Effector memory CD8-positive, alpha-beta T cell (primary cell): ENCODE results near the gene PWWP2B.

Source experiments
- ATAC-seq: fragments of 150-1000 bp; cut with Tn5 transposase; replicated peaks from 2 replicates; pipeline ENCODE4 v1.10.0; 2021; ENCODE audit warnings: mild to moderate bottlenecking, moderate library complexity
- DNase-seq, 3 experiments: peaks; one replicate each; pipeline ENCODE4 v3.0.0; 2021
- H3K27ac Mint-ChIP-seq, 2 donors: one replicate each; pipeline ENCODE4 v1.8.0; 2022; ENCODE audit warnings: mild to moderate bottlenecking in 2 of 2, mixed read lengths in 2 of 2, moderate library complexity in 2 of 2
- H3K27me3 Mint-ChIP-seq, 2 donors: one replicate each; pipeline ENCODE4 v1.8.0; 2022; ENCODE audit warnings: mixed read lengths in 2 of 2
- H3K36me3 Mint-ChIP-seq: one replicate; pipeline ENCODE4 v1.8.0; 2022; ENCODE audit warnings: mild to moderate bottlenecking, moderate library complexity, mixed read lengths; ENCODE audit not compliant: insufficient read depth
- H3K4me1 Mint-ChIP-seq, 2 donors: one replicate each; pipeline ENCODE4 v1.8.0; 2022; ENCODE audit warnings: low read depth in 2 of 2, mixed read lengths in 2 of 2
- H3K4me3 Mint-ChIP-seq, 2 donors: one replicate each; pipeline ENCODE4 v1.8.0; 2022; ENCODE audit warnings: mild to moderate bottlenecking in 2 of 2, mixed read lengths in 2 of 2, moderate library complexity in 2 of 2
- H3K9me3 Mint-ChIP-seq, 2 donors: one replicate each; pipeline ENCODE4 v1.8.0; 2022; ENCODE audit warnings: mixed read lengths in 2 of 2

PWWP2B gene

DNA sequence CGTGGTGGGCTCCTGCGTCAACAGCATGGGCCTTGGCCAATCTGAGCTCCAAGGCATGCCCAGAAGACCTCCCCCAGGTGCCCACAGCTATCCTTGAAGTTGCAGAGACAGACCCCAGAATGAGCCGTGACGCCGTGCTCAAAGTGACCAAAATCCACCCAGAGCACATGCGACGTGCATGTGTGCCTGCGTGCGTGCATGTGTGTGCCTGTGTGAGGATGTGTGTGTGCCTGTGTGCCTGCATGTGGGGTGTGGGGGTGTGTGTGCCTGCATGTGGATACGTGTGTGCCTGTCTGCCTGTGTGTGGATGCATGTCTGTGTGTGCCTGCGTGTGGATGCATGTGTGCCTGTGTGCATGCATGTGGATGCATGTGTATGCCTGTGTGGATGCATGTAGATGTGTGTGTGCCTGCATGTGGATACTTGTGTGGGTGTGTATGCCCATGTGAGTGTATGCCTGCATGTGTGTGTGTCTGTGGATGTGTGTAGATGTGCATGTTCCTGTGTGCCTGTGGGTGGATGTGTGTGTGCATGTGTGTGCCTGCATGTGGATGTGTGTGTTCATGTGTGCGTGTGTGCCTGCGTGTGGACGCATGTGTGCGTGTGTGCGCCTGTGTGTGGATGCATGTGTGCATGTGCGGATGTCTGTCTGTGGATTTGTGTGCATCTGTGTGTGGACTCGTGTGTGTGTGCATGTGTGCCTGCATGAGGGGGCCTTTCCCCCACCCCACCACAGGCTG is 42.6 kb downstream of the PWWP2B start:
- DNase-seq (no peak), ATAC-seq (no peak)
- H3K9me3 Mint-ChIP-seq = no peaks in the 10 kb centered on the region
- no peaks in the 10 kb centered on the region for H3K36me3 Mint-ChIP-seq
- H3K27me3 Mint-ChIP-seq = no peaks in the 10 kb centered on the region
- no peak overlapping the region for H3K27ac Mint-ChIP-seq
- peaks cover 11% of the 10 kb centered on the region in 2 donors for H3K4me1 Mint-ChIP-seq
- H3K4me3 Mint-ChIP-seq = no peak overlapping the region

DNA sequence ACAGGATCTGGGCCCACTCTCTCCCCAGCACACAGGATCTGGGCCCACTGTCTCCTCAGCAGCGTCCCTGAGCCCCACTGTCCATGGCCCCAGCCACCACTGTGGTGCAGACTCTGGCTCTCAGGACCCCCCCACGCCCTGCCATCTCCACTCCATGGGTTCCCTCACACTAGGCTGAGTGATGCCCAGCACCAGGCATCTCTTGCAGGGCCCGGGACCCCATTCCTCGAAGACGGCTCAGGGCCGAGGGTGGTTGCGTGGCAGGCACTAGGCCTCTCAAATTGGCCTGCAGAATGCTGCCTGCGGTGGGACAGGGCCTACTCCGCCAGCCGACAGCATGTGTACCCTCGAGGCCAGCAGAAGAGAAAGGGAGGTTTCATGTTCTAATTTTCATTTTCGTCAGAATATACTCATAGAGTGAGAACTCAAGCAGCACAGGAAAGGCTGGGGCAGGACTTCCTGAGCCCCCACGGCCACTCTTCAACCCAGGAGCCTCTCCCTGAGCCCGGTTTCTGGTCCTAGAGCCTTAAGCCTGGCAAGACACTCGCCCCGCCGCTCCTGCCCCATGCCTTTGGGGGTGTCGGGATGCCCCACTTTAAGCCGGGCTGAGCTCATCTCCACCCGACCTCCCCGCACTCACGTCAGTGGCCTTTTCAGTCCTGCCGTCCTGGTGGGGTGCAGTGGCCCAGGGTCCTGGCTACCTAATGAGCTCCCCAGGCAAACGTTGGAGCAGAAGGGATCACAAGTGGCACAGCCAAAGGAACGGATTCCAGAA is 44.0 kb downstream of the PWWP2B start:
- DNase-seq = no peak
- H3K27ac Mint-ChIP-seq = no peak overlapping the region
- H3K4me1 Mint-ChIP-seq = peaks cover 15 to 17% of the 10 kb centered on the region in 2 donors
- no peaks in the 10 kb centered on the region for H3K9me3 Mint-ChIP-seq
- H3K27me3 Mint-ChIP-seq = no peaks in the 10 kb centered on the region
- ATAC-seq = no peak
- H3K4me3 Mint-ChIP-seq = no peak overlapping the region
- no peaks in the 10 kb centered on the region for H3K36me3 Mint-ChIP-seq

DNA sequence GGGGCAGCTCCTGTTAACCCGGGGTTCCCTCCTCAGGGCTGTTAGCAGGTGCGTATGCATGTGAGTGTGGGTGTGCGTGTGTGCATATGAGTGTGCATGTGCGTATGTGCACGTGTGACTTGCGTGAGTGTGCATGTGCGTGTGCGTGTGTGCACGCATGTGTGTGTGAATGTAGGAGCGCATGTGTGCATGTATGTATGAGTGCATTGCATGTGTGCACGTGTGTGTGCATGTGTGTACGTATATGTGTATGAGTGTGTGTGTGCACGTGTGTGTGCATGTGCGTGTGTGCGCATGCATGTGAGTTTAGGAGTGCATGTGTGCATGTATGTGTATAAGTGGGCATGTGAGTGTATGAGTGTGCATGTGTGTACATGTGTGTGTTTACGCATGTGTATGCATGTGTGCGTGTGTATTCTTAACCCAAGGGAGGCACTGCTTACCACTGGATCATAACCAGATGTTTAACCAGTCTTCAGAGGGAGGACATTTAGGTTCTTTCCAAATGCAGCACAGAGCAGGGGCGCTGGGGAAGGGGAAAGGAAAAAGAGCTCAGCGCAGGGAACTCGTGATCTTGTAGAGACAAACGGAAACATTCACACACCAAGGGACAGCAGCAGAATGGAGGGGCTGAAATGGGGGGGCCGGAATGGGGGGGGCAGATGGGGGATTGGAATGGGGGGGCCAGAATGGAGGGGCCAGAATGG is 45.0 kb downstream of the PWWP2B start:
- DNase-seq = no peak
- H3K4me3 Mint-ChIP-seq = no peak overlapping the region
- H3K36me3 Mint-ChIP-seq = peaks cover 3% of the 10 kb centered on the region
- no peaks in the 10 kb centered on the region for H3K9me3 Mint-ChIP-seq
- no peak for ATAC-seq
- H3K27me3 Mint-ChIP-seq = no peaks in the 10 kb centered on the region
- H3K27ac Mint-ChIP-seq = no peak overlapping the region
- H3K4me1 Mint-ChIP-seq = peaks cover 19 to 23% of the 10 kb centered on the region in 2 donors

DNA sequence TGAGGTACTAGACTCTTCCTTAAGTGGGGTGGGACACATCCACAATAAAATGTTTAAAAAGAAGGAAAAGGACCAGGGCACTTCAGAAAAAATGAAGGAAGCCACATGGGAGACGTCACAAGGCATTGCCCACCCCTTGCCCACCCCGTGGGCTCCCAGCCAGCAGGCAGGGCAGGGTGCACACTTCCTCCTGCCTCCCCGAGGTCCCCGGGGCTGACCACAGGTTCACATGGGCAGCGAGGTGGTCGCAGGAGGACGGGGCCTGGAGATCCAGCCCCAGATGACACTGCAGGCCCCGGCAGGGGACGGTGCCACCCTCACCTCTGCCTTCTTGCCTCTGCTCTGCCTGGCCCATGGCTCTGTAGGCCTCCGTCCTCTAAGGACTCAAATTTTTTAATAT is 45.6 kb downstream of the PWWP2B start:
- H3K27ac Mint-ChIP-seq = no peak overlapping the region
- H3K4me3 Mint-ChIP-seq = no peak overlapping the region
- no peaks in the 10 kb centered on the region for H3K9me3 Mint-ChIP-seq
- peaks cover 8% of the 10 kb centered on the region for H3K36me3 Mint-ChIP-seq
- no peaks in the 10 kb centered on the region for H3K27me3 Mint-ChIP-seq
- DNase-seq (no peak), ATAC-seq (no peak)
- peaks cover 23 to 27% of the 10 kb centered on the region in 2 donors for H3K4me1 Mint-ChIP-seq

DNA sequence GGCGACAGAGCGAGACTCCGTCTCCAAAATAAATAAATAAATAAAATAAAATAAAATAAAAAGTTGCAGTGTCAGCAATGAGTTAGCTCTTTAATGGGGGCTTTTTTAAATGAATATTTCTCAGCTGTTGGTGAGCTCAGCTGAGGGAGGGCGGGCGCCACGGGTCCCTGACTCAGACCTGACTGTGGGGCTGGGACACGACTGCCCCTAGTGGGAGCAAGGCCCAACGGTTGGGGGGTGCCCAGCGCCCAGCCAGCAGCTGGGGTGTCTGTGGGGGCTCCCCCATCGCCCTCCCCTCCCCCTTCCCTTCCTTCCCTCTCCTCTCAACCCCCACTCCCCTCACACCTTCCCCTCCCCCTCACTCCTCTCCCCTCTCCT is 46.6 kb downstream of the PWWP2B start:
- Mint-ChIP-seq H3K36me3 (peaks cover 11% of the 10 kb centered on the region), H3K27me3 (no peaks in the 10 kb centered on the region), H3K9me3 (no peaks in the 10 kb centered on the region), H3K4me3 (peak overlapping the region in 1 of 2 donors; percentile 45), H3K4me1 (peaks cover 25 to 30% of the 10 kb centered on the region in 2 donors), H3K27ac (peak overlapping the region; percentile 94 to 99)
- ATAC-seq (peak; percentile 38), DNase-seq (peak; percentile 64 to 70 (median 70))

DNA sequence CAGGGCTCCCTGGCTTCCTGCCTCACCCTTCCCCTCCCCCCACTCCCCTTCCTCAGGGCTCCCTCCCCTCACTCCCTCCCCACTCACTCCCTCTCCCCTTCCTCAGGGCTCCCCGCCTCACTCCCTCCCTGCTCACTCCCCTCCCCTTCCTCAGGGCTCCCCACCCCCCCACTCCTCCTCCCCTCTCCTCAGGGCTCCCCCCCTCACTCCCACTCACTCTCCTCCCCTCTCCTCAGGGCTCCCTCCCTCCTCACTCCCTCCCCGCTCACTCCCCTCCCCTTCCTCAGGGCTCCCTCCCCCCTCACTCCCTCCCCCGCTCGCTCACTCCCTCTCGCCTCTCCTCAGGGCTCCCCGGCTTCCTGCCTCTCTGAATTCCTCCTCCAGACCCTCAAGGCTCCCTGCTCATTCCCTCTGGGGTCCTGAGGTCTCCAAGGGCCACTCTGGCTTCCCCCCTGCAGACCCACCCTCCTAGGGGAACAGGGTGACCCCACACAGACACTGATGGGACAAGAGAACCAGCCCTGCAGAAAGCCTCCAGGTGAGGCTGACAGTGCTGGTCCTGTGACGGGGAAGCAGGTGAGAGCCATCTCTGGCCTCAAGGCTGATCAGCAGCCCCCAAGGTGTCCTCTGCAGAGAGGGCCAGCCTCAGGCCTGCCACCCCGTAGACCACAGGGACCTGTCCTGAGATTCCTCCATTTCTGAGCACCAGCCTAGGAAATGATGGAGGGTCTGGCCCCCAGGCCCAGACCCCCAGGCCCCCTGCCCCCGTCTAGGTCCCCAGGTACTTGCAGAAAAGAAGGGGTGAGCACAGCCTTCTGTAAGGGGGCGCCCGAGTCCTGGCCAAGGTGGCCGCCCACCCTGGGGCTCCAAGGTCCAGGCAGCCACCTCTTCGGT is 47.2 kb downstream of the PWWP2B start:
- Mint-ChIP-seq H3K27me3 (no peaks in the 10 kb centered on the region), H3K9me3 (no peaks in the 10 kb centered on the region), H3K36me3 (peaks cover 11% of the 10 kb centered on the region), H3K4me3 (peak overlapping the region; percentile 45 to 66), H3K4me1 (peaks cover 25 to 28% of the 10 kb centered on the region in 2 donors), H3K27ac (peak overlapping the region; percentile 94 to 99)
- DNase-seq (no peak), ATAC-seq (no peak)

DNA sequence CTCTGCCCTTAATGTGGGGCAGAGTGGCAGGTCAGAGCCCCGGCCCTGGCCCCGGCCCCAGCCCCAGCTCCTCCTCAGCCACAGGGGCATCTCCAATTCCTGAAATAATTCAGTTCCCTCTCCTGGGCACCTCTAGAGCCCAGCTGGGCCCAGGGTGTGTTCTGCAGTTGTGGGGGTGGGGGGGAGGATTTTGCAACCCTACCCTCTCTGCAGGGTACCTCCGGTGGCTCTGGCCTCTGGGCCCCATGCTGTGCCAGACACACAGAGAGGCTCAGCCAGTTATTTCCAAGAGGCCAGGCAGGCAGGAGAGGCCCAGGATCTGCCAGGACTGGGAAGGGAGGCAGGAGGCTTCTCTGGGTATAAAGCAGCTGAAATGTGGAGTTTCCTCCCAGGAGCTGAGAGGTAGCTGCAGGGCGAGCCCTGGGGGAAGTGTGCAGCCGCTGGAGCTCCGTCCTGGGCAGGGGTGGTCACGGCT is 47.9 kb downstream of the PWWP2B start:
- peaks cover 11% of the 10 kb centered on the region for H3K36me3 Mint-ChIP-seq
- H3K27ac Mint-ChIP-seq = peak overlapping the region; percentile 94 to 99
- ATAC-seq (no peak), DNase-seq (no peak)
- peaks cover 25 to 28% of the 10 kb centered on the region in 2 donors for H3K4me1 Mint-ChIP-seq
- H3K9me3 Mint-ChIP-seq = no peaks in the 10 kb centered on the region
- no peaks in the 10 kb centered on the region for H3K27me3 Mint-ChIP-seq
- peak overlapping the region; percentile 43 to 49 for H3K4me3 Mint-ChIP-seq

DNA sequence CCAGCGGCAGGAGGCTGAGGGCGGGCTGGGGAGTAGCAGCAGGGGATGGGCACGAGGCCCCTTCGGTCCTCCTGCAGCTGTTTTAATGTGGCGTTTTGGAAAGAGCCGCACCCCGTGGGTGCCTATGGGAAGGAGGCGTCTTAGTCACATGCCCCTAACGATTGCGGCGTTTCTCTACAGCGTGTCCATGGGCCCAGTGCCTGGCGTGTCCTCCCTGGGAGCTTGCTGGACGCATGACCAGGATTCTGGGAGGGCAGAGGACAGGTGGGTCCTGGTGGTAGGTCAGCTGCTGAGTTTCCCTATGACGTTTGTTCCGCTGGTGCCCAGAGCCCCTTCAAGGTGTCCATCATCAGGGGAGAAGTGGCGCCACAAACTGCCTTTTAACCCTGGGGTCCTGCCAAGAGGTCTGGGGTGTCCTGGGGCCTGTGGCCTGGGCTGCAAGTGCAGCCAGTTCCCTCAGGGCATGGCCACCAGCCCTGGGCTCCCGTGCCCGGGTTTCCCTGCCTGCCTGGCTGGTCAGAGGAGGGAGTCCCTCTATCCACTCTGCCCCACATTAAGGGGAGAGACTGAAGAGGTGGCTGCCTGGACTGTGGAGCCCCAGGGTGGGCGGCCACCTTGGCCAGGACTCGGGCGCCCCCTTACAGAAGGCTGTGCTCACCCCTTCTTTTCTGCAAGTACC is 48.7 kb downstream of the PWWP2B start:
- Mint-ChIP-seq H3K27ac (peak overlapping the region; percentile 94 to 99), H3K9me3 (no peaks in the 10 kb centered on the region), H3K27me3 (no peaks in the 10 kb centered on the region), H3K4me1 (peaks cover 25 to 30% of the 10 kb centered on the region in 2 donors), H3K36me3 (peaks cover 11% of the 10 kb centered on the region), H3K4me3 (peak overlapping the region; percentile 43 to 49)
- ATAC-seq (no peak), DNase-seq (no peak)

DNA sequence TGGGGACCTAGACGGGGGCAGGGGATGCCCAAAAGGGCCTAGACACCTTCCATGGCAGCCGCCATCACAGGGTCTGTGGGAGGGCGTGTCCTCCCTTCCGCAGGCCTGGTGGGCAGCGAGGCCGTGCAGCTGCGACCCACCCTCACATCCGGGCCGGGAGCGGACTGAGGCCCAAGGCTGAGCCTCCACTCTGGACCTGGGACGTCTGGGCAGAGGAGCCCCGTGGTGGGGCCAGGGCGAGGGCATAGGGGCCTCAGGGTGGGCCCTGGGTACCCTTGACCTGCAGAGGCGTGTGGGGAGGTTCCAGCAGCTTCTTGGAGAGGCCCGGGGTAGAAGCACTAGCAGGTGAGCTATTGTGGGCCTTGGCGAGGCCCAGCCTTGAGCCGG is 49.2 kb downstream of the PWWP2B start:
- DNase-seq (no peak), ATAC-seq (no peak)
- Mint-ChIP-seq H3K9me3 (no peaks in the 10 kb centered on the region), H3K27ac (peak overlapping the region; percentile 94 to 99), H3K4me1 (peaks cover 25 to 30% of the 10 kb centered on the region in 2 donors), H3K36me3 (peaks cover 11% of the 10 kb centered on the region), H3K27me3 (no peaks in the 10 kb centered on the region), H3K4me3 (peak overlapping the region; percentile 59 to 79)

DNA sequence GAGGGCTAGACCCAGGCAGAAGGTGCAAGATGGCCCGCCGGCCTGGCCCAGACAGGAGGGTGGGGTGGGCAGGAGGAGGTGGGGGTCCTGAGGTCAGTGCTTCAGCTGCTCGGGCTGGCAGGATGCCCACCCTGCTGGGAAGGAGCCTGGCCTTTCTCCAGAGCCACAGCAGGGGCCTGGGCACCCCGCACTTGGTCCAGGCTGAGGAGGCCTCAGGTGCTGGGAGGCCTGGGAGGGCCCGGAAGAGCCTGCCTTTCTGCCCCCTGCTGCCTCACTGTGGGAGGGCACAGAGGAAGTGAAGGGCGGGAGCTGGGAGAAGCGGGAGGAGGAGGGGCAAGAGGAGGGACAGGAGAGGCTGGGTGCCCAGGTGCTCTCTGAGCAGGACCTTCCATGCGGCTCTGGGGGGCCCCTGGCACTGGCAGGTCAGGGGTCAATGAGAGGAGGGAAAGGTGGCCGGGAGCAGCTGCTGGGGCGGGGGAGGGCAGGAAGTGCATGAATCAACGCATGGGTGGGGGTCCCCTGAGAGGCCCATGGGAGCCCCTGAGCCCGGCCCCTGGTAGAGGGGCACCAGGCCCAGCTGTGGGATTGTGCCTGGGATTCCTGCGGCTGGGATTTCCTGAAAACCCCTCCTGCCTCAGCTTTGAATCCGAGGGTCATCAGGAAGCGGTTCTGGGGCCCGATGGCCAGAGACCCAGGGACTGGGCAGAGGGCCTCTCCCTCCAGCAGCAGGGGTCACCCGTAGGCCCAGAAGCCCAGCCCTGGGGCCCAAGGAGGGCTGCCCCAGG is 49.9 kb downstream of the PWWP2B start:
- peak overlapping the region; percentile 59 to 79 for H3K4me3 Mint-ChIP-seq
- peak overlapping the region; percentile 94 to 99 for H3K27ac Mint-ChIP-seq
- DNase-seq (peak; percentile 42 to 54 (median 43)), ATAC-seq (peak; percentile 23)
- H3K36me3 Mint-ChIP-seq = peaks cover 11% of the 10 kb centered on the region
- H3K4me1 Mint-ChIP-seq = peaks cover 24 to 34% of the 10 kb centered on the region in 2 donors
- no peaks in the 10 kb centered on the region for H3K9me3 Mint-ChIP-seq
- H3K27me3 Mint-ChIP-seq = no peaks in the 10 kb centered on the region

DNA sequence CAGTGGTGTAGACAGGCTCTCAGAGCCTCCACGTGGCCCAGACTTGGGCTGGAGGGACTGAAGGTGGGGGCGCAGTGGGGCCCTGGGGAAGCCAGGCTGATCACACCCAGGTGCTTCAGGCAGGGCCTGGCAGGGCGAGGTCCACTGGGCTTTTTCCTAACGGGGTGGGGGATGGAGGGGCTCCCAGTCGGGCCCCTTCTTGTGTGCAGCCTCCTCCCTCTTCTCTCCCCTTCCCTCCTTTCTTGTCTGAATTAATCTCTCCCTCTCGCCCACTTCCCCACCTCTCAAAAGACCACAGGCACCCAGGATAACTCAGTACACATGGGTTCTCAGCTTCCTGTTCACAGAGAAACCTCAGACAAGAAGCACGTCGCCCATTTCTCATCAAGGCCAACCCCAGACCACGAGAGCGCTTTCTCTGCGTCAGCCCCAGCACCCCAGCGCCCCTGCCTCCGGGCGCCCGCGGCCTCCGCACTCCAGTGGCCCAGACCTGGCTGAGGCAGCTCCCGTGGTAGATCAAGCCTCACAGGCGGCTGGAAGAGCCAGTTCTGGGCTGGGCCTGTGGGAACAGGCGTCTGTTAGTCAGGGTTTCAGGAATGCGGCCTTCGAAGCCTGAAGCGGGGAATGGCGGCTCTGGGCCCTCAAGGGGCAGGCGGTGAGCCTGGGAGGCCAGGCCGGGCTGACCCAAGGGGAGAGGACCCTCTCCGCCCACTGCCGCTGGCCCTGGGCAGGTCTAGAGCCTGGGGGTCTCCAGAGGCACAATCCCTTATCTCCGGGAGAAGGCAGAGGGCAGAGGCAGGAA is 50.6 kb downstream of the PWWP2B start:
- peaks cover 11% of the 10 kb centered on the region for H3K36me3 Mint-ChIP-seq
- peaks cover 21 to 30% of the 10 kb centered on the region in 2 donors for H3K4me1 Mint-ChIP-seq
- peak overlapping the region; percentile 59 to 79 for H3K4me3 Mint-ChIP-seq
- H3K27me3 Mint-ChIP-seq = no peaks in the 10 kb centered on the region
- H3K27ac Mint-ChIP-seq = peak overlapping the region; percentile 94 to 99
- H3K9me3 Mint-ChIP-seq = no peaks in the 10 kb centered on the region
- ATAC-seq (peak; percentile 82), DNase-seq (peak; percentile 85 to 86 (median 85))
